ENCODE data around the gene SLC25A21.
"Not testable (repeated sequence)": the region's sequence is repeated elsewhere in the genome, so short reads cannot be mapped to it uniquely, and the experiment has no call there.

SLC25A21 gene

DNA sequence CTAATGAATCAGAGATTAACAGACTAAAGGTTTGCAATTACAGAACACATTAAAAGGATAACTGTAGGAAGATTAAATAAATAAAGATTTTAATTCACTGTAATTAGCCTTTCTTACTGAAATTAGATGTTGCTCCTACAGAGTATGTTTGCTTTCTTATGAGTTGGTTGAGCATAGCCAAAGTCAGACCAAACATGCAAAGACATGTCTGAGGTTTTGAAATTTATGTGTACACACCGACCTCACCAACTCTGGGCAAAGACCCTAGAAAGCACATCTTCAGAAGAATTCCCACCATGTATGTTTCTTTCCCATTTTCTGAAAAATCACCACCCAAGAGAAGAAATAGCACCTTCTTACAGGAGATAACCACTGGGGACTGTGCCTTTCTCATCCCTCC, 351.5 kb downstream of the SLC25A21 start:
- DNase-seq (ENCODE audit: low spot score): no peak

- no peak for DNase-seq (ENCODE audit: low spot score)
Observed at GRCh38 chr14:36820111-36820709, 352.2 kb downstream of the SLC25A21 start.

- no peak for DNase-seq (ENCODE audit: low spot score)
Observed at GRCh38 chr14:36818794-36819384, 353.5 kb downstream of the SLC25A21 start.

GRCh38 chr14:36818246-36818645, 354.2 kb downstream of the SLC25A21 start:
- no peak for DNase-seq (ENCODE audit: low spot score)

DNA sequence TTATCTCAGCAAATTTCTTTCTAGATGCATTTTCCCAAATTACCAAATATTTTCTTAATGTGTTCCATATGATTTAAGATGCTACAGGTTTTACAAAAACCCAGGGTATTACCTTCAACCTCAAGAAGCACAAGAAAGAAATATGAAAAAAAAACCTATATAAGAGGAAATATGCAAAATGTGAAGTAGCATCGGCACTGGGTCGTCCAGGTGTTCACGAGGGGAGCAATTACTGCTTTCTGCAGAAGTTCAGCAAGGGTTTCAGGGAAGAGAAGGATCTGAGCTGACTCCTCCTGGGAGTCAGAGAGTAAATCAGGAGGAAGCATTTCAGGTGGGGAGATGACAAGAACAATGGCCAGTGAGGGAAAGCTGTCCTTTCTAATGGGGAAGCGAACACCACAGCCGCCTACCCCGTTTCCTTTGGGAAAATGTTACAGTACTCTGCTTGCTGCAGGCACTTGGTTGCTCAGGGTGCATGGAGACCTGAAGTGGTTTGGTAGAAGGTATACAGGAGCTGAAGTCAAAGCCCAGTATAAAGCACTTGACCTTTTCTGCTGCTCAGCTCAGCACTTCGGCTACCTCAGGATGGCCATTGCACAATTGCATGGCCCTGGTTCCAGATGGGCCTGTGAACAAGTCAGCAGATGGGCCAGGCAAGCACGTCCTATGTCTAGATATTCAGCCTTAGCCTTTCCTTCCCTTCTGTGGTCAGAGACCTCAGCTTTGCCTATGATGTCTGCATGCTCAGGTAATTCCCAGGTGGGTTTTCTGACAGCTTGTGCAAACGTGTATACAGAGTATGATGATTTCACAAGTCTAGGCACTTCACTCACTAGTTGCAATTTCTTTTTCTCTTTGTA, 355.1 kb downstream of the SLC25A21 start:
- DNase-seq (ENCODE audit: low spot score): no peak

DNA sequence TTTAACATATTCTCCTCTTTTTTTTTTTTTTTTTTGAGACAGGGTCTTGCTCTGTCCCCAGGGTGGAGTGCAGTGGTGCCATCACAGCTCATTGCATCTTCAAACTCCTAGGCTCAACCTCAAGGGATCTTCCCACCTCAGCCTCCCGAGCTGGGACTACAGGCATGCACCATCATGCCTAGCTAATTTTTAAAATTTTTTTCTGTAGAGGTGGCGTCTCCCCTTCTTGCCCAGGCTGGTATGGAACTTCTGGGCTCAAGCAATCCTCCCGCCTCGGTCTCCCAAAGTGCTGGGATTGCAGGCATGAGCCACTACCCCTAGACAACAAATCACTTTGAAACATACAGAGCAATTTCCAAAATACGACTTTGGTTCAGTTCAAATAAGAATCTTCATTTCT, 355.9 kb downstream of the SLC25A21 start:
- no peak for DNase-seq (ENCODE audit: low spot score)

- not testable (repeated sequence) for DNase-seq (ENCODE audit: low spot score)
Observed at GRCh38 chr14:36814783-36815182, 357.6 kb downstream of the SLC25A21 start.

- DNase-seq (ENCODE audit: low spot score): no peak
Observed at GRCh38 chr14:36810209-36810608, 362.2 kb downstream of the SLC25A21 start.

GRCh38 chr14:36807727-36808126, 364.7 kb downstream of the SLC25A21 start:
- no peak for DNase-seq (ENCODE audit: low spot score)

DNA sequence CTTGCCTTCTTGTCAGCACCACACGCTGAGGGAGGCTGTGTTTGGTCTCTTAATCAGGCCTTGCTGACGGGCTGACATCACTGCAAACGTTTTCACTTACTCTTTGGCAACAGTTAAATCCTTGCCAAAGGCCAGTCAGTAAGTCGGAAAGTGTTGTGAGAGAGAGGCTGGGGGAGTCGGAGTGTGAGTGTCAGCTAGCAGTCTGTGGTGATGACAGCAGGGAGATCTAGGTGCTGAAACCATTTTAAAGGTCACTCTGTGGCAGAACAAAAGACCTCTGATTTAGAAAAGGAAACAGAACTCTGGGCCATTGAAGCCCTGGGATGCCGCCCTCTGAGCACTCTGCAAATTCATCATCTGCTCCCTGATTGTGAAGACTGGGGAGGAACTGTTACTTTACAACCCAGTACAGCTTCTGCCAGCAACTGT, 367.3 kb downstream of the SLC25A21 start:
- no peak for DNase-seq (ENCODE audit: low spot score)

DNA sequence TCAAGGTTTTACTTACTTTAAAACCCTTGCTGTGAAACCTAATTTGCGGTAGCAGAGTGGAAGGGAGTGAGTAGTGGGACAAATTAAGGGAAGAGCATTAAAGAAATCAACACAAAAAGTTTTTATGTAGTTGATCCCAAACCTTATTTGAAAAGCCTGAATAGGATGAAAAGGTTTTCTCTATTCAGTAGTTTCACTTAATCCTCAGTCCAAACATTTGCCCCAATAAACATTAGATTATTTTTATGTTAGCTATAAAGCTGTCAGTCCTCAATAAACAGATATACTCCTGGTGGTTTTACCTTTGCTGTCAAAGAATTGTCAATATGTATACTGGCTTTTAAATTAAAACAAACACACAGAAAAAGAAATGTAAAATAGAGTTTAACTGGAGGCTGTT, 374.8 kb downstream of the SLC25A21 start:
- DNase-seq (ENCODE audit: low spot score): no peak

DNA sequence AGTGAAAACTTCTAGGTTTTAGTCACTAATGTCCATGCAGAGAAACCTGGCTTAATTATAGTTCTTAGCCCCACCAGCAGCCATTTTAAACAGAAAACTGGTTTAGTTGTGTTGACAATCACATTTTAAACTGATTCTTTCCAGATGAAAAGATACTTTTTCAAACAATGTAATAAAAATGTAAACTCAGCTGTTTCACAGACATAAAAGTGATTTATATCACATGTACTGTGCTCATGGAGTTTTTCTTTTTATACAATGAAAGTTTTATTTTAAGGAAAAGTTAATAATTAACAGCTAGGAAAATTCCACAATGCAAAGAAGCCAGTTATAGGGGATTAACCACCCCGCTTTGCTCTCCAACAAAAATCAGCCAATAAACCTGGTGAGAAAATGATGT, 381.0 kb downstream of the SLC25A21 start:
- DNase-seq (ENCODE audit: low spot score): no peak

- DNase-seq (ENCODE audit: low spot score): no peak
Observed at GRCh38 chr14:36785511-36785910, 386.9 kb downstream of the SLC25A21 start.

DNA sequence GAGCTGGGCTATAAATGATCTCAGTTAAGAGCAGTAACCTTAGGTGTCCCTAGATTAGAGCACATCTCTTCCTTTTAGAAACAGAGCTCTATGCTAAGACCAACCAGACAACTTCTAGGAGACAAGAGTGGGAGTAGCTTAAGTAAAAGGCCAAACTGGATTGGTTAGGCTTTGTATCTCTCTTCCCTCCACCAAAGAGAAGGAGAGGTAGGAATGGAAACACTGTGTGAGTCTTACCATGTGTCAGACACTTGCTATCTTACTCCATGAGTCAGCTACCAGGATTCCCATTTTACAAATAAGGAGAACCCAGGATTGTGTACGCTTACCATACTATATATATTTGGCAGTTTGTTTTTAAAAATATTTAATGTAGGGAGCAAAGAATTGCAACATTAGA, 387.9 kb downstream of the SLC25A21 start:
- DNase-seq (ENCODE audit: low spot score): no peak

DNA sequence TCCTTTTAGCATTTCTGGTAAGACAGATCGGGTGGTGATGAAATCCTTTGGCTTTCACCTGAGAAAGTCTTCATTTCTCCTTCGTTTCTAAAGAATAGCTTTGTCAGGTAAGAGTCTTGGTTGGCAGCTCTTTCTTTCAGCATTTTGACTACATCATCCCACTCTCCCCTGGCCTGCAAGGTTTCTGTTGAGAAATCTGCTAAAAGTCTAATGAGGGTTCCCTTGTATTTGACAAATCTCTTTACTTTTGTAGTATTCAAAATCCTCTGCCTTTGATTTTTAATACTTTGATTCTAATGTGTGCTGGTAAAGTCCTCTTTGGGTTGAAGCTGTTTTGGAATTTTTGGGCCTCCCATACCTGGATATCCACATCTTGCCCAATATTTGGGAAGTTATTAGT, 390.5 kb downstream of the SLC25A21 start:
- DNase-seq (ENCODE audit: low spot score): no peak

GRCh38 chr14:36773558-36773957, 398.8 kb downstream of the SLC25A21 start:
- no peak for DNase-seq (ENCODE audit: low spot score)

DNA sequence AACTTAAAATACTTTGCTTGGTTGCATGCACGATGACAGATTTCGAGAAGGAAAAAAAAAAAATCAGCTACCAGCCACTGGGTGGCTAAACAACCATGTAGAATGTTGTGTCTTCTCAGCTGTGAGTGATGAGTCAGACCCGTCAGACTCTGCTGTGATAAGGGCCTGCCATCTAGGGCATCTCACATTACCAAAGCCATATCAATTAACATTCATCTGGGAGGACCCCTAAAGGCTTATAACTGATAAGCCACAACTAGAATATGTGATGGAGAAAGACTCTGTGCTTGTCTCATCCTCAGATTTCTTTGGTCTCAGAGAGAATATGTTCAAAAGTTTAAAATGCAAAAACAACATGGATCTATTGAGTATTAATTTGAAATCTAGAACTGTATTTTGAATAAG, 399.3 kb downstream of the SLC25A21 start:
- DNase-seq (ENCODE audit: low spot score): no peak

GRCh38 chr14:36771028-36771640, 401.3 kb downstream of the SLC25A21 start:
- DNase-seq (ENCODE audit: low spot score): no peak

DNA sequence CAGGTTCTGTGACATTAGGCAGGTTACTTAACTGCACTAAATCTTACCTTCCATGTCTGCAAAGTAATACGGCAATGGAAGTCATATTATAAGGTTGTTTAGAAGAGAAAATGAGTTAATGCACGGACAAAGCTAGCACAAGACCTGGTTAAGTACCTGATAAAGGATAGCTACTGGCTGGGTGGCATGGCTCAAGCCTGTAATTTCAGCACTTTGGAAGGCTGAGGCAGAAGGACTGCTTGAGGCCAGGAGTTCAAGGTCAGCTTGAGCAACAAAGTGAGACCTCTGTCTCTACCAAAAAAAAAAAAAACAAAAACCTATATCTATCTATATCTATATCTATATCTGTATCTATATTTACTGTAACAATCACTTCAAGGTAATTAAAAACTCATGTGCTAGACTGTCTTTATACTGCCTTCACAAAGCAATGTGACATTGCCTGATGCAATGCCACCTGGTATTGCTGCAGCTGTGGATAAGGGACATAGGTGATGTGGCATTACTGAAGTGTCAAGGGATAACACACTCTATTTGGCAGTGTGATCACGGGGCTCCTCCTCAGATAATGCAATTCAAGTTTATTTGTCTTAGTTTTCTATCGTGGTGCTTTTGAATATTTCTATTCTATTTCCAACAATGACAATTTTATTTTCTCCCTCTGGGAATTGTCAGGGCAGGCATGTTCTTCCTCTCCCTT, 403.6 kb downstream of the SLC25A21 start:
- DNase-seq (ENCODE audit: low spot score): no peak

- no peak for DNase-seq (ENCODE audit: low spot score)
Observed at GRCh38 chr14:36767603-36768281, 404.7 kb downstream of the SLC25A21 start.

DNA sequence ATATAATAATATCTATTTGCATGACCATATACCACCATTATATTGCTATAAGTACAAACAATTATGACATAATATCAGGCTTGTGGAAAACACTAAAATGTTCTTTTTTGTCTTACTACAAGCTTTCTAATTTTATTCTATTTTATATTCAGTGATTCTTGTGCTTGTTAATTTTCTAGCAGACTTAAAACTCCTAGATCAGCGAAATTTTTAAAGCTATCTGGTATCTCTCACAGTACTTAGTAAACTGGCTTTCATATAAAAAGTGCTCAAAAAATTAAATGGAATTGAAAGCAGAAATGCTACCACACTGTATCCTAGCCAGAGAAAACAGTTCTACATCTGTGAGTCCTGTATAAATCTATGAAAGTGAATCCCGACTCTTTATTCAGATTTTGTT, 405.4 kb downstream of the SLC25A21 start:
- no peak for DNase-seq (ENCODE audit: low spot score)
